IPS DF 19.7 (cell line): ENCODE results near the gene WDR81.

Source experiments
- DNase-seq: peaks from one replicate; pipeline ENCODE4 v3.0.0-alpha.2; 2013; ENCODE audit warnings: low read depth, low spot score

Gene WDR81

DNA sequence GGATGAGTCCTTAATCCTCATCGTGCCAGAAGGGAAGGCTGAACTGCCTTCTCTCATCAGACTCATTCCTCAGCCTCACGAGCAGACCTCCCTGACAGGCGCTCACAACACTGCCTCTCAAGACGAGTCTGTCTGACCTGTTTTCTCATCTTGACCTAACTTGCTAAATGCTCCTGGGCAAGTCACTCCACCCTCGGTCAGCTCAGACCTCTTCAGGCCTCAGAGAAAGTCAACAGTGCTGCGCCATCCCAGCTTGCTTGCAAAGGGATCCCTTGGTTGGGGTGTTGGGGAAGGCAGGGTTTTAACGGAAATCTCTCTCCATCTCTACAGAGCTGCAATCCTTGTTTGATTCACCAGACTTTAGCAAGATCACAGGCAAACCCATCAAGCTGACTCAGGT lies 52.4 kb downstream of the WDR81 start:
- no peak for DNase-seq

- DNase-seq = no peak
Observed at GRCh38 chr17:1779571-1780131, 55.1 kb downstream of the WDR81 start.

GRCh38 chr17:1782171-1782567 lies 57.7 kb downstream of the WDR81 start:
- no peak for DNase-seq

- no peak for DNase-seq
Observed at GRCh38 chr17:1783271-1783670, 58.8 kb downstream of the WDR81 start.

DNA sequence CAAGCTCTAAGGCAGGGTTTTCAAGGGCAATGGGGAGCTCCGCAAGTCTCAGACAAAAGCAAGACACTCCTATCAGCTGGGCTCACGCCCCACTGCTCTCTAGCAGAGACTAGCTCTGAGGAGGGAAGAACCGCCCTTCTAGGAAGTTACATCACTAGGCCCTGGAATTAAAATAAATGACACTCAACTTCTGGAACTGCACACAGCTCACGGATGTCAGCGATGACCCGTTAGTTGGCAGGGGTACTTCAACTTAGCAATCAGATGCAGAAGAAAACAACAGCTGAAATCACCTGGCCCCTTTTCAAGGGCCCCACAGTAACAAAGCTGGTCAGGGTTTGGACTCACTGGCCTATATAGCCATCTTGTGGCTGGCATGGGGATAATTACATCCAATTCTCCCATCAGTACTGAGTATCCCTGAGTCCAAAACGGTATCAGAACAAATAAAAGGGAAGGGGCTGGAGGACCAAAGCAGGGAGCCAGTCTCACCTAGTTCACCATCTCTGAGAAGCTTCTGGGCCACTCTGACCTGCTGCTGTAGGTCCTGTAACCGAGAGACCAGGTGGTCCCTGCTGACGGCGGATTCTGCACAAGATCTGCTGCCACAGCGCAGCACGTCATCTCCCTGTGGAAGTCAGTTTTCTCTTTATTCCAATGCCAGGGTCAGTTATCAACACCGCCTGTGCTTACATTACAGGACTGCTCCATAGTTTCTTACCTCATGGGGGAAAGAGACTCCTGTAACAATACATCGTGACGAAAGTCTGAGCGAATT lies 59.5 kb downstream of the WDR81 start:
- no peak for DNase-seq

GRCh38 chr17:1785930-1786329 lies 61.4 kb downstream of the WDR81 start:
- no peak for DNase-seq

DNA sequence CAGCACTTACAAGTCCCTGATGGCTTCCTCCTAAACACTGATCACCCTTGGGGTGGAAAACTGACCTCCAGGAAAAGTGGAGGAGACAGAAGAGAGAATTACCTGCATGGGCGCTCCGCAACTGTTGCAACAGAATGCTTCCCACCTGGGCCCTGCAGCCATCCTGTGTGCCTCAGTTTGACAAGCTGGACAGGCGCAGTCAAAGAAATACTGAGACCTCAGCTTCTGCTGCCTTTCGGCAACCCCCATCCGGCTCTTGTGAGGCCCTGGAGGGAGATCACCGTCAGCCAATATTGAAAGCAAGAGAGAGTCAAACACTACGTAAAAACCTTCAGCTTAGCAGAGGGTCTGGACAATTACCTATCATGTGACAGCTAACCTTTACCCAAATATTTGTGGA lies 62.2 kb downstream of the WDR81 start:
- DNase-seq = no peak

DNA sequence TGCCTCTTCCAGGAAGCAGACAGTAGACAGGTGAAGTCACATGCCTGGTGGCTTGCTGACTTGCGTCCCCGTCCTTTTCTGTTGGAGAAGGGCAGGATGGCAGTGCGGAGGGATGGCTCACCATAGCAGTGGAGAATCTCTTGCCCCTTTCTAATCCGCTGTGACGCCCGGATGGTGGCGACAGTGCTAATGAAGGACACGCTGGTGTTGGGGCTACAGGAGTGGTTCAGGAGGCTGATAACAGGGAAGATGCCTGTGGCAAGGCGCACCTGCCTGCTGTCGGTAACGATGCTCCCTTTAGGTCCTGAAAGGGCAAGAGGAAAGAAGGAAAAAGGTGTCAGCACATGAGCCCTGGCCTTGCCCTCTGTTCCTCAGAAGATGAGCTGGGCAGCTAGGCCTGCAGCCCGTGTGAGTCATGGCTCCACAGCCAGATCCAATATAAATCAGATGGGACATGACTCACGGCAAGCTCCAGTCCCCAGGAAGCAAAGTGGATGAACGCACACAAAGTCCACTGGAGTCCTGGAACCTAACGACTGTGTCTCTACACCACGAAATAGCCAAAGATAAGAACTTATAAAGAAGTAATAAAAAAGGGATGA lies 62.9 kb downstream of the WDR81 start:
- no peak for DNase-seq
